A673 (cell line): ENCODE results near the gene ZNF160. TPM values are rescaled to one million over a fixed set of nuclear protein-coding genes. Genes with fewer than 3 reads are reported as not detected.
"Not testable (repeated sequence)": the region's sequence is repeated elsewhere in the genome, so short reads cannot be mapped to it uniquely, and the experiment has no call there.

Source experiments
- BruUV-seq: library from RNA; stranded (reverse); fragments of 400-500 nt; replicated peaks from 2 replicates; lab custom pipeline; 2021; lab: Mats Ljungman, UMichigan
- CTCF ChIA-PET: fragments of 300-600 bp; sonication (Branson Sonifier 250); formaldehyde crosslinking; loops from one replicate; lab custom pipeline; 2022; ENCODE audit warnings: antibody characterized with exemption; lab: Charles Lee
- POLR2A ChIA-PET: fragments of 300-600 bp; sonication (Branson Sonifier 250); formaldehyde crosslinking; loops from one replicate; lab custom pipeline; 2022; ENCODE audit warnings: antibody characterized with exemption; ENCODE audit not compliant: low non-redundant PET; lab: Charles Lee
- DNase-seq: peaks from one replicate; pipeline ENCODE4 v3.0.0-alpha.2; 2015; ENCODE audit warnings: low spot score
- H3K27ac ChIP-seq: fragments of 200-600 bp; sonication (generic); 2 replicates; pipeline ENCODE4 v1.5.1; 2016; ENCODE audit warnings: mixed run types, low read depth, mild to moderate bottlenecking, mixed read lengths, antibody characterized with exemption, low read length; ENCODE audit not compliant: poor library complexity, severe bottlenecking
- H3K27me3 ChIP-seq: fragments of 200-600 bp; sonication (generic); replicated peaks from 2 replicates; pipeline ENCODE4 v1.6.1; 2017; ENCODE audit warnings: mixed run types, low read depth, mild to moderate bottlenecking, mixed read lengths, antibody characterized with exemption, low read length; ENCODE audit not compliant: insufficient read depth, poor library complexity
- H3K36me3 ChIP-seq: fragments of 200-600 bp; sonication (generic); 2 replicates; pipeline ENCODE4 v1.6.1; 2016; ENCODE audit warnings: mixed run types, mild to moderate bottlenecking, mixed read lengths, antibody characterized with exemption, low read length; ENCODE audit not compliant: insufficient read depth, poor library complexity, severe bottlenecking
- H3K4me1 ChIP-seq: fragments of 200-600 bp; sonication (generic); 2 replicates; pipeline ENCODE4 v1.6.1; 2017; ENCODE audit warnings: mixed run types, mild to moderate bottlenecking, mixed read lengths, antibody characterized with exemption, low read length; ENCODE audit not compliant: insufficient read depth, poor library complexity, severe bottlenecking
- H3K4me3 ChIP-seq: fragments of 200-600 bp; sonication (generic); 2 replicates; pipeline ENCODE4 v1.5.1; 2016; ENCODE audit warnings: low read depth, mixed run types, mild to moderate bottlenecking, mixed read lengths, low read length; ENCODE audit not compliant: poor library complexity, severe bottlenecking
- H3K9me3 ChIP-seq: fragments of 200-600 bp; sonication (generic); 2 replicates; pipeline ENCODE4 v1.6.1; 2016; ENCODE audit warnings: mixed run types, low read depth, mild to moderate bottlenecking, mixed read lengths, antibody characterized with exemption, low read length; ENCODE audit not compliant: poor library complexity, severe bottlenecking
- EZH2 ChIP-seq: fragments of 200-600 bp; sonication (generic); IDR thresholded peaks from 2 replicates; pipeline ENCODE4 v1.6.1; 2017; ENCODE audit warnings: borderline replicate concordance, low read depth, mild to moderate bottlenecking, mixed read lengths, antibody characterized with exemption, low read length; ENCODE audit not compliant: poor library complexity, severe bottlenecking
- intact Hi-C: fragments of 100-400 bp; cut with micrococcal nuclease; formaldehyde crosslinking; loops from one replicate; pipeline ENCODE4 v1.10.0; 2022; ENCODE audit not compliant: unreplicated experiment
- total RNA-seq: library from RNA; stranded (reverse); gene quantifications from 2 replicates; pipeline ENCODE4 v1.2.3, GENCODE V29; 2021
- TF ChIP-seq, protein P1 (sequence below): fragments of 300-800, 200-600 bp; sonication (generic); conservative IDR thresholded peaks from 2 replicates; pipeline ENCODE4 v1.5.1; 2017; ENCODE audit warnings: low read depth, mild to moderate bottlenecking, antibody characterized with exemption, low read length, moderate library complexity, mixed read lengths

The ZNF160 gene
- total RNA-seq, 1 experiment from 2014 or later, result 17.4 TPM

DNA sequence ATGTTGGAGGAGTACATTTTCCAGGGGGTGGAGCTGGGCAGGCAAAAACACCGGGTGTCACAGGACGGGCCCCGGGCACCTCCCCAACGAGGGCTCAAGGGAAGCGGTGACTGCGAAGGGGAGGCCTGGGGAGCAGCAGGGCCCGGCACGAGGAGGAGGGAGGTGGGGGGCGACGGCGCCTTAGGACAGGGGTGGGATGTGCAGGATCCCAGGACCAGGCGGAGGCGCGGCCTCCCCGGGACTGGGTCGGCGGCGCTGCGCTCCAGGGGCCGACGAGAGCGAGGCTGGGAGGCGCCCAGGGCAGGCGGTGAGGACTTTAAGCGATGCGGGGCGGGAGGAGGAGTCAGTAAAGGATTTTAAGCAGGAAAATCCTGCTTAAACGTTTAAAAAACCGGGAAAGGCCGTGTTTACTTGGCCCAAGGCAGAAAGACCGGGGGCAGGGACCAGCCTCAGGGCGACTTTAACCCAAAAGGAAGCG is 427 bp downstream of the ZNF160 start:
- Histone ChIP-seq H3K4me1 (no peaks in the 10 kb centered on the region), H3K4me3 (peak overlapping the region; percentile 96), H3K9me3 (peaks cover 4% of the 10 kb centered on the region), H3K36me3 (peaks cover 3% of the 10 kb centered on the region), H3K27me3 (no peaks in the 10 kb centered on the region), H3K27ac (peak overlapping the region; percentile 91)
- intact Hi-C loops, result no loop called here
- BruUV-seq, result no TSS peak
- POLR2A ChIA-PET, result interaction anchor here (0.5 to 0.7 kb wide), 2 partner anchors 43 to 221 kb away, joined by 3 to 10 read pairs; no protein-coding TSS in a partner anchor
- peak; percentile 23 for DNase-seq
- TF ChIP-seq, protein P1, sequence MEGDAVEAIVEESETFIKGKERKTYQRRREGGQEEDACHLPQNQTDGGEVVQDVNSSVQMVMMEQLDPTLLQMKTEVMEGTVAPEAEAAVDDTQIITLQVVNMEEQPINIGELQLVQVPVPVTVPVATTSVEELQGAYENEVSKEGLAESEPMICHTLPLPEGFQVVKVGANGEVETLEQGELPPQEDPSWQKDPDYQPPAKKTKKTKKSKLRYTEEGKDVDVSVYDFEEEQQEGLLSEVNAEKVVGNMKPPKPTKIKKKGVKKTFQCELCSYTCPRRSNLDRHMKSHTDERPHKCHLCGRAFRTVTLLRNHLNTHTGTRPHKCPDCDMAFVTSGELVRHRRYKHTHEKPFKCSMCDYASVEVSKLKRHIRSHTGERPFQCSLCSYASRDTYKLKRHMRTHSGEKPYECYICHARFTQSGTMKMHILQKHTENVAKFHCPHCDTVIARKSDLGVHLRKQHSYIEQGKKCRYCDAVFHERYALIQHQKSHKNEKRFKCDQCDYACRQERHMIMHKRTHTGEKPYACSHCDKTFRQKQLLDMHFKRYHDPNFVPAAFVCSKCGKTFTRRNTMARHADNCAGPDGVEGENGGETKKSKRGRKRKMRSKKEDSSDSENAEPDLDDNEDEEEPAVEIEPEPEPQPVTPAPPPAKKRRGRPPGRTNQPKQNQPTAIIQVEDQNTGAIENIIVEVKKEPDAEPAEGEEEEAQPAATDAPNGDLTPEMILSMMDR, result no peak
- TF ChIP-seq EZH2, result no peak
- CTCF ChIA-PET, result no interaction called here

DNA sequence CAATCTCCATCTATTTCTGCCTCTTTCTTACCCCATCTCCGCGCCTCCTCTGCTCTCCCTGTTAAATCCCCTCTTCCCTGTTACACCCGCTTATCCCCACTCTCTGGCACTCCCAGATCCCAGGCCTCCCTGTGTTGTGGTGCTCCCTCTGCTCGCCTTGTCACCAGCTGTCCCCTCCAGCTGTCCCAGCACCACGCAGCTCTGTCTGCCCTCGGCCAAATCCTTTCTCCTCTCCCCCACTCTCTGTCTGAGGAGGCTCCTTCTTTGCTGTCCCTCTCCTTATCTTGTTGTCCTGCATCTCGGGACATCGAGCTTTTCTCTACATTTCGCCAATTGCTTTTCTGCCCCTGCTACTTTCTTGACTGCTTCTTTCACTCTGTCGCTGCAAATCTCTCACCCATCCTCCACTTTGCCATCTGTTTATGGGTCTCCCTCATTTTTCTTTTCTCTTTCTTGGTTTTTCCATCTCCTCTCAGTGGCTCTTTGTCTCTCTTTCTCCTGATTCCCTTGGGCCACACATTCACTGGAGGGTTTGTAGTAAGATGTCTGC is 941 bp downstream of the ZNF160 start:
- BruUV-seq, result TSS peak; percentile 55
- POLR2A ChIA-PET, result interaction anchor here (0.5 to 0.7 kb wide), 2 partner anchors 42 to 221 kb away, joined by 3 to 10 read pairs; no protein-coding TSS in a partner anchor
- Histone ChIP-seq H3K9me3 (no peaks in the 10 kb centered on the region), H3K27me3 (no peaks in the 10 kb centered on the region), H3K36me3 (peaks cover 5% of the 10 kb centered on the region), H3K4me1 (no peaks in the 10 kb centered on the region), H3K27ac (peak overlapping the region; percentile 91), H3K4me3 (peak overlapping the region; percentile 96)
- DNase-seq, result no peak
- TF ChIP-seq EZH2, result no peak
- TF ChIP-seq, protein P1, result no peak
- intact Hi-C loops, result no loop called here
- CTCF ChIA-PET, result no interaction called here

DNA sequence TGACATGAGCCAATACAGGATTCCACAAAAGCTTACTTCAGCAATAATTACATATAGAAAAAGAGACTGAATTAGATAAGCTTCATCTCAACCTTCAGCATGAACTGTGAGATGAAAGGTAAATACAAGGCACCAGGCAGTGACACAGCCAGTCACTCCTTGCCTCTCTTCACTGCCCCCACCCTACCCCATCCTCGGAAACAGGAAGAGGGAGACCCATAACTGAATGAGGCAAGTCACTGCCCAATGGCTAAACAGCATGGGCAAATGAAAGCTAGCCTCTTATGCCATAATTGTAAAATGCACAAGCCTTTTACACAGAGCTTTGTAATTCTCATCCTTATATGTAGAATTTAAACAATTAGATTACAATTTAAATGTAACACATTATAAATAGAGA is 1.7 kb downstream of the ZNF160 start:
- H3K27ac ChIP-seq, result no peak overlapping the region
- TF ChIP-seq EZH2, result no peak
- TF ChIP-seq, protein P1, result no peak
- no peaks in the 10 kb centered on the region for H3K9me3 ChIP-seq
- peaks cover 5% of the 10 kb centered on the region for H3K36me3 ChIP-seq
- H3K4me3 ChIP-seq, result peak overlapping the region; percentile 96
- no peak for DNase-seq
- ChIA-PET POLR2A (no interaction called here), CTCF (no interaction called here)
- H3K4me1 ChIP-seq, result no peaks in the 10 kb centered on the region
- no peaks in the 10 kb centered on the region for H3K27me3 ChIP-seq
- intact Hi-C loops, result no loop called here
- BruUV-seq, result no TSS peak

DNA sequence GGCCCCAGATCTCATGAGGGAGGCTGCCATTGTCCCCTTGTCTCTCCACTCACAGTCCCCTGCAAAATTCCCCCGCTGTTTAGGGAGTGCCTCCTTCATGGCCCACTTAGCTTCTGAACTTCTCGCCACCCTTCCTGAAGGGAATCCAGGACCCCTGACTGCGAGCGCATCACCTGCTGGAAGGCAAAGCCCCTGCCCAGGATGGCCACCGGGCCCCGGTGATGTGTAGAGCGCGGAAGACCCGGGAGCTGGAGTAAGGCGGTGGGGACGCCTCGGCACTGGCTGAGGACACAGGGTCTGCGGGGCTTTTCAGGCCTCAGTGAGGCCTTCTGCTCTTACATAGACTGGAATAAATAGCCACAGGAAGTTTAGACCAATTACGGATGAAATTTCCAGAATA is 4.7 kb downstream of the ZNF160 start:
- H3K27ac ChIP-seq, H3K9me3 ChIP-seq, BruUV-seq, intact Hi-C loops, POLR2A ChIA-PET, CTCF ChIA-PET, DNase-seq, H3K4me3 ChIP-seq, H3K4me1 ChIP-seq, H3K36me3 ChIP-seq, H3K27me3 ChIP-seq: not testable (repeated sequence)

DNA sequence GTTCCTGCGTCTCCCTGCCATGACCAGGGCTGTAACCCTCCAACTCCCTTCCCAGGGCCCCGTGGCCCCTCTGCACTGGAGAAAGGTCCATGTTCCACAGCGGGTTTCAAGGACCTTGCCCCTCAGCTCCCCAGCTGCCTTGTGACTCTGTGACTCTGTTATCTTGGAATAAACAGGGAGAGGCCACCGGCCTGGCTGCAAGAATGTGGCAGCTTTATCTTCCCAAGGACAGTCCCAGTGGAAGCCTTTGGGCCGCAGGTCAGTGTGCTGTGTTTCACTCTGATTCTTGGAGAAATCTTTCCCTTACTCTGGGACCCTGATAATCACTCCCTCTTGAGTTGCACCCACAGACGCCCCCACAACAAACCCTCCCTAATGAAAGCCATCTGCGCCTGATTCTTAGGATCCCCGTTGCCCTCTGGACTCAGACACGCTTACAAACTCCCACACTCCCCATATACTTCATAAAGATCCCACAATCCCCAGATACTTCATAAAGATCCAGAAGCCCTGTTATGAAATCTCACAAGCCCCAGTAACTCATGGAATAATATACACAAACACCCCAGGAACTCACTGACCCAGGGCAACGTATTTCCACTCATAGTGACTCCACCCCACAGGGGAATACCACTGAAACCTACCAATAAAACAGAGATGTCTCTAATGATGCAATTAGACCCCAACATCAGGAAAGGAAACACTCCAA is 6.1 kb downstream of the ZNF160 start:
- POLR2A ChIA-PET, CTCF ChIA-PET: not testable (repeated sequence)

More for the DNA sequence above, 6.1 kb downstream of the ZNF160 start:
- H3K9me3 ChIP-seq, H3K4me1 ChIP-seq, H3K4me3 ChIP-seq, H3K27me3 ChIP-seq, BruUV-seq, H3K36me3 ChIP-seq, DNase-seq, intact Hi-C loops, H3K27ac ChIP-seq: not testable (repeated sequence)
